Ishikawa (cell line): ENCODE data around the gene MYO16.

Source experiments
- CEBPB ChIP-seq: IDR thresholded peaks from 2 replicates; pipeline ENCODE4 v1.6.1; 2012
- CREB1 ChIP-seq: IDR thresholded peaks from 2 replicates; pipeline ENCODE4 v1.6.1; 2012; ENCODE audit warnings: low read depth
- EGR1 ChIP-seq: IDR thresholded peaks from 2 replicates; pipeline ENCODE4 v1.6.1; 2012
- EP300 ChIP-seq: IDR thresholded peaks from 2 replicates; pipeline ENCODE4 v1.6.1; 2012; ENCODE audit warnings: borderline replicate concordance
- FOXM1 ChIP-seq: IDR thresholded peaks from 2 replicates; pipeline ENCODE4 v1.6.1; 2012; ENCODE audit warnings: low read depth, borderline replicate concordance
- NFIC ChIP-seq: IDR thresholded peaks from 2 replicates; pipeline ENCODE4 v1.6.1; 2012
- RAD21 ChIP-seq: IDR thresholded peaks from 2 replicates; pipeline ENCODE4 v1.6.1; 2012; ENCODE audit warnings: low read depth
- TAF1 ChIP-seq: IDR thresholded peaks from 2 replicates; pipeline ENCODE4 v1.6.1; 2012; ENCODE audit warnings: low read depth, mild to moderate bottlenecking
- TEAD4 ChIP-seq: IDR thresholded peaks from 2 replicates; pipeline ENCODE4 v1.6.1; 2012
- YY1 ChIP-seq: IDR thresholded peaks from 2 replicates; pipeline ENCODE4 v1.6.1; 2012; ENCODE audit warnings: low read depth
- ZBTB7A ChIP-seq: IDR thresholded peaks from 2 replicates; pipeline ENCODE4 v1.6.1; 2012; ENCODE audit warnings: low read depth
- TF ChIP-seq, protein P1 (sequence below): IDR thresholded peaks from 2 replicates; pipeline ENCODE4 v1.6.1; 2012
- TF ChIP-seq, protein P2 (sequence below): IDR thresholded peaks from 2 replicates; pipeline ENCODE4 v1.6.1; 2012; ENCODE audit warnings: low read depth, mild to moderate bottlenecking
- TF ChIP-seq, protein P3 (sequence below): IDR thresholded peaks from 2 replicates; pipeline ENCODE4 v1.6.1; 2012

DNA sequence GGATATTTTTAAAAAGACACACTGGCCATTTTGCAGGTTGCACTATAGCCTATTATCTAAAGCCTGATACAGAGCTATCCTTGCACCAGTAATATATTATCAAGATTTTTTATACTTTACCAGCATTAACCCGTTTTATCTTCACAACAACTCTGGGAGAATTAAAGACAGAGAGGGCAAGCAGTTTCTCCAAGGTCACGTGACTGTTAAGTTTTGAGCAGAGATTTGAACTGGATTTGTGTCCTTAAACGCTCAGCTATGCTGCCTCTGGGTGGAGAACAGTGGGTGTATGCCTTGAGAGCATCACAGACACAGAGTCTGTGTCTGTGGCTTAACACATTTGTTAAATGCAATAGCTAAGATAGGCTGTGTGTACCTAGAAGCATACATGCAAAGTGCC lies 147.2 kb downstream of the MYO16 start:
- TF ChIP-seq, protein P1, sequence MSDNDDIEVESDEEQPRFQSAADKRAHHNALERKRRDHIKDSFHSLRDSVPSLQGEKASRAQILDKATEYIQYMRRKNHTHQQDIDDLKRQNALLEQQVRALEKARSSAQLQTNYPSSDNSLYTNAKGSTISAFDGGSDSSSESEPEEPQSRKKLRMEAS: no peak
- TF ChIP-seq EP300 (no peak), YY1 (no peak), NFIC (no peak), TAF1 (no peak), CEBPB (no peak), RAD21 (no peak), ZBTB7A (no peak), EGR1 (no peak), TEAD4 (no peak), FOXM1 (no peak), CREB1 (no peak)
- TF ChIP-seq, protein P2, sequence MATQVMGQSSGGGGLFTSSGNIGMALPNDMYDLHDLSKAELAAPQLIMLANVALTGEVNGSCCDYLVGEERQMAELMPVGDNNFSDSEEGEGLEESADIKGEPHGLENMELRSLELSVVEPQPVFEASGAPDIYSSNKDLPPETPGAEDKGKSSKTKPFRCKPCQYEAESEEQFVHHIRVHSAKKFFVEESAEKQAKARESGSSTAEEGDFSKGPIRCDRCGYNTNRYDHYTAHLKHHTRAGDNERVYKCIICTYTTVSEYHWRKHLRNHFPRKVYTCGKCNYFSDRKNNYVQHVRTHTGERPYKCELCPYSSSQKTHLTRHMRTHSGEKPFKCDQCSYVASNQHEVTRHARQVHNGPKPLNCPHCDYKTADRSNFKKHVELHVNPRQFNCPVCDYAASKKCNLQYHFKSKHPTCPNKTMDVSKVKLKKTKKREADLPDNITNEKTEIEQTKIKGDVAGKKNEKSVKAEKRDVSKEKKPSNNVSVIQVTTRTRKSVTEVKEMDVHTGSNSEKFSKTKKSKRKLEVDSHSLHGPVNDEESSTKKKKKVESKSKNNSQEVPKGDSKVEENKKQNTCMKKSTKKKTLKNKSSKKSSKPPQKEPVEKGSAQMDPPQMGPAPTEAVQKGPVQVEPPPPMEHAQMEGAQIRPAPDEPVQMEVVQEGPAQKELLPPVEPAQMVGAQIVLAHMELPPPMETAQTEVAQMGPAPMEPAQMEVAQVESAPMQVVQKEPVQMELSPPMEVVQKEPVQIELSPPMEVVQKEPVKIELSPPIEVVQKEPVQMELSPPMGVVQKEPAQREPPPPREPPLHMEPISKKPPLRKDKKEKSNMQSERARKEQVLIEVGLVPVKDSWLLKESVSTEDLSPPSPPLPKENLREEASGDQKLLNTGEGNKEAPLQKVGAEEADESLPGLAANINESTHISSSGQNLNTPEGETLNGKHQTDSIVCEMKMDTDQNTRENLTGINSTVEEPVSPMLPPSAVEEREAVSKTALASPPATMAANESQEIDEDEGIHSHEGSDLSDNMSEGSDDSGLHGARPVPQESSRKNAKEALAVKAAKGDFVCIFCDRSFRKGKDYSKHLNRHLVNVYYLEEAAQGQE: no peak
- TF ChIP-seq, protein P3, sequence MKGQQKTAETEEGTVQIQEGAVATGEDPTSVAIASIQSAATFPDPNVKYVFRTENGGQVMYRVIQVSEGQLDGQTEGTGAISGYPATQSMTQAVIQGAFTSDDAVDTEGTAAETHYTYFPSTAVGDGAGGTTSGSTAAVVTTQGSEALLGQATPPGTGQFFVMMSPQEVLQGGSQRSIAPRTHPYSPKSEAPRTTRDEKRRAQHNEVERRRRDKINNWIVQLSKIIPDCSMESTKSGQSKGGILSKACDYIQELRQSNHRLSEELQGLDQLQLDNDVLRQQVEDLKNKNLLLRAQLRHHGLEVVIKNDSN: no peak
